ENCODE data around the gene TOP2B.

TOP2B gene

GRCh38 chr3:25555695-25556437, 108.8 kb downstream of the TOP2B start:
- DNase-seq, result no peak

GRCh38 chr3:25554376-25554775, 110.3 kb downstream of the TOP2B start:
- DNase-seq, result no peak

- no peak for DNase-seq
These were observed 112.5 kb downstream of the TOP2B start for GRCh38 chr3:25552251-25552650.

- DNase-seq, result no peak
These were observed 115.9 kb downstream of the TOP2B start for GRCh38 chr3:25548836-25549235.

GRCh38 chr3:25547943-25548674, 116.6 kb downstream of the TOP2B start:
- DNase-seq, result no peak
